Stimulated activated CD8-positive, alpha-beta memory T cell treated with anti-CD3 and anti-CD28 coated beads, Interleukin-15, amount 100 ng/mL, for 24 hours (primary cell): ENCODE measurements around the gene CRTC2.
"Not testable (repeated sequence)": the region's sequence is repeated elsewhere in the genome, so short reads cannot be mapped to it uniquely, and the experiment has no call there.

Experiments used
- DNase-seq: peaks from one replicate; pipeline ENCODE4 v3.0.0-alpha.2; 2020; ENCODE audit warnings: low read depth

CRTC2 gene

DNA sequence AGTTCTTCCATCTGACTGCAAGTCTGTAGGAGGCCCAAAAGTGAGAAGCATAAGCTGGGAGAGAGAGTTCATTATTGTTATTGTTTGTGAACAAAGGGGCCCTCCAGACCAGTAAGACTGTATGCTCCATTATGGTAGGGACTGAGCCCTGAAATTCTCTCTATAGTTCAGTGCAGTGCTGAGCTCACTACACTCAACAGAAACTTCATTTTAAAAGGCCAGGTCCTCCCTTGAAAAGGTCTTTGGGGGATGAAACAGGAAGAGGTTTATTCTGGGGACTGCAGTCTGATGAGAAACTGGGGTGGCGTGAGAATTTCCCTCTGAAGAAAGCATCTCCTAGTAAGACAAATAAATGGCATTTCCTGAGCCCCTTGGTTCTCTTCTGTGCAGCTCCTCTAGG, 30.2 kb downstream of the CRTC2 start:
- no peak for DNase-seq

DNA sequence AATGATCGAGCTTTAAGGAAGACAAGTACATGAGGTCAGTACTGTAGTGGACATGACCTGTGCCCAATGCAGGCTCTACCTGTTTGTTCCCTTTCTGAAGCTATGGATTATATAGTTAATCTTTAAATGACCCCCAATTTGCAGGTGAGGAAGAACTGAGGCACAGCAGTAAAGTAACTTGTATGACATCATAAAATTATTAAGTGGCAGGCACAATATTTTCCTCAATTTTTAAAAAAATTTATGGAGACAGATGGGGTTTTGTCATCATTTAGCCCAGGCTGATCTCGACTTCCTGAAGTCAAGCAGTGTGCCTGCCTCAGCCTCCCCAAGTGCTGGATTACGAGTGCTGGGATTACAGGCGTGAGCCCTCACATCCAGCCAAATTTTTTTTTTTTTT, 32.0 kb downstream of the CRTC2 start:
- no peak for DNase-seq

DNA sequence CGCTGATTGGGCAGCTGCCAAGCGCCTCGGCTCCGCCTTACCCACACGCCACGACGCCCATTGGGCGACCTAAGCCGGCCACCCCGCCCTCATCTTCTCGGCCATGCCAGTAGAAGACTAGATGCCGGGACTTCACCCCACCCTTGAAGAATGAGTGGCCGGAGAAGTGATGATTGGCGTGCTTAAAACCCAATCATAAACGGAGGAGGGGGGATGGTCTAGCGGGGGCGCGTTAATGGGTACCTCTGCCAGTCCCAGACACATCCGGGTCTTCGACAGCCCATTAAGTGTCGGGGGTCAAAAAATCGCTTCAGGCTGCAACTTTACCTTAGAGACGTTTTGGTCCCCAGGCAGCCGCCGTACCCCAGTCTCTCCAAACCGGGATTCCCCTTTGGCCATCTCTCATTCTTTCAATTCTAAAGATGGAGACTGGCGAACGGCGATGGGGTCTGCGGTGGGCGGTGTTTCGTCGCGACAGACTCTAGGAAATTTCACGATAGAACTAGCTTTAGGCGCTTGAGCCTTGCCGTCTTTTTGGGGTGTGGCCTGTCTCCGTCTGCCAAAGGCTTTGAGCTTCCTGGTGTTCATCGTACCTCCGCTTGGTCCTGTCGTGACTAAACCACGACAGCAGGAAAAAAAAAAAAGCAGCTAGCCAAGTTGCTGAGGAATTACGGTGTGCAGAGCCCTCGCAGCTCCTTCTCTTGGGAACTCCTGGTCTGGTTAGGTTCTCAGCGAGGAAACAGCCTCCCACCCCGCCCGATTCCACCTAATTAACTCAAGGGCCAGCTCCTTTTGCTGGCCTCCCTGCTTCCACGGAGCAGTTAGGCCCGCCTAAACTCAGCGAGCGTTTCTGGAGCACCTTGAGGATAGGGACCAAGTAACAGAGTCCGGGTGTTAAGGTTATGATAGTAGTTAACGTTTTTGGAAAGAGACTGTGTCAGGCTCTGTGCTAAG, 35.2 kb downstream of the CRTC2 start, which contains the start of gene GATAD2B:
Gene GATAD2B, minus strand, starts transcription at position 1 of the 954 bp plus-strand sequence. CDS start 94,625 bp downstream, outside the sequence.
- peak; percentile 90 for DNase-seq

DNA sequence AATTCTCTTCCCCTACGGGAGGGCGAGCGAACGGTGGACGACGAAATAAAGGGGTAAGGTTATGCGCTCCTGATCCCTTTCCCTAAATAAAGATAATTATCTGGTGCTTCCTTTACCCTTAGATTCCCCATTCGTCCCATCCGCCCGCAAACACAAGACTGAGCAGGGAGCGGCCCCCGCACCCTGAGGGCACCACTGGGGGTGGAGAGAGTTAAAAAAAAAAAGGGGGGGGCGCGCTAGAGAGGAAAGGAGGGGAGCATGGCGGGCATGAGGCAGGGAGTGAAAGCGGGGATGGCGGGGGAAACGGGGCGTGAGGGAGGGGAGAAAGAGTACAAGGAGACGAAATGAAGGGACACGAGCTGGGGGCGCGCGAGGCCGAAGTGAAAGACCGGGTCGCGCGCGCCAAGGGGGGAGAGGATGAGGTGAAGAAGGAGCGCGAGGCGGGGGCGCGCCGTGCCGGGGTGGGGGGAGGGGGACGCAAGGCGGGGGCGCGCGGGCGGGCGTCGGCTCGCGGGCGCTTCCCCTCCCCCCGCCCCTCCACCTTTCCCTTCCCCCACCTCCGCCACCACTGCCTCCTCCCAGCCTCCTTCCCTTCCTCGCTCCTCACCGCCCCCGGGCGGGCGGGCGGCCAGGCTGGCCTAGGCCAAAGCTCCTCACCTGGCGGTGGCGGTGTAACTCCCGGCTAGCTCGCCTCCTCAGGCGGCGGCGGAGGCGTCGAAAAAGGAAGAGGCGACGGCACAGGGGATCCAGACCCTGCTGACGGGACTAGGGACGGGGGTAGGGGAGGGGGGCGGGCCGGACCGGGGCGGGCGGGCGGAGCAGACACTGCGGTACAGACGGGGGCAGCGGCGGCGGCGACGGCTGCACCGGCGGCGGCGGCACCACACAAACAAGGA, 36.1 kb downstream of the CRTC2 start:
- DNase-seq = peak; percentile 38

DNA sequence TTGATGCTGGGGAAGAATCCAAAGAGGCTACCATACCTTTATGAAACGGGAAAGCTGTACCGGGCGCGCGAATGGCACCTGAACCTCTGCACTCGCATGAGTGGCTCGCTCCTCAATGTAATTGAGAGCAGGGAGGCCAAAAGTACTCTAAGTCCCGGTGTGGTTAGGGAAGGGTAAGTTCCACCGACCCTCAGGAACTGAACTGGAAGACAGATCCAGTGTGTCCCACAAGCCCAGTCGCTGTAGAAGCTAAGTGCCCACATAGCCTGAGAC, 36.7 kb downstream of the CRTC2 start:
- DNase-seq = no peak

DNA sequence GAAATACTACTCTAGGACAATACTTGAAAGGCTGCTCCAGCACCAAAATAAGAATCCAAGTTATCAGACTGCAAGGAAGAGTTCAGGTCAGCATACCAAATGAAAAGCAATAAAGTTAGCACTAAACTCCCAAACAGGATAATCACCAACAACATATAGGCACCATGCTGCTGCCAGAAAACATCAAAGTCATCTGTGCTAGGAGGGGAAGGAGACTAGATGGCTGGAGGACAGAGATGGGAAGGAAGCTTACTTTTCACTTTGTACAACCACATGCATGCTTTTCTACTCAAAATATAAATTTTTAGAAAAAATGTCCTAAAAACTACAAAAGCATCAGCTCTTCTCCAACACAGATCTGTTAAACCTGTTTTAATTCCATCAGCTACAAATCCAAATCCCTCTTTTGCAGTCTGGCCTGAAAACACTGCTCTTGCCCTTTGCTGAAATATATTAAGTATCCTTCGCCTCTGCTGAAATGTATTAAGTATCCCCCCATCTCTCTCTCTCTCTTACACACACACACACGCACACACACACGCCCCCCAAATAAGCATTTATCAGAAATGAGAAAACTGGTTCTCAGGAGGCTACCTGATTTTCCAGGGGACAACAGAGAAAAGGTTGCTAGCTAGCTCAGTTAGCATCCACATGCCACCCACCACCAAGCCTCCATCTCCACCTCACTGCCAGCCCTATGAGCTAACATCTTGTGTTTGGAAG, 37.2 kb downstream of the CRTC2 start:
- no peak for DNase-seq

DNA sequence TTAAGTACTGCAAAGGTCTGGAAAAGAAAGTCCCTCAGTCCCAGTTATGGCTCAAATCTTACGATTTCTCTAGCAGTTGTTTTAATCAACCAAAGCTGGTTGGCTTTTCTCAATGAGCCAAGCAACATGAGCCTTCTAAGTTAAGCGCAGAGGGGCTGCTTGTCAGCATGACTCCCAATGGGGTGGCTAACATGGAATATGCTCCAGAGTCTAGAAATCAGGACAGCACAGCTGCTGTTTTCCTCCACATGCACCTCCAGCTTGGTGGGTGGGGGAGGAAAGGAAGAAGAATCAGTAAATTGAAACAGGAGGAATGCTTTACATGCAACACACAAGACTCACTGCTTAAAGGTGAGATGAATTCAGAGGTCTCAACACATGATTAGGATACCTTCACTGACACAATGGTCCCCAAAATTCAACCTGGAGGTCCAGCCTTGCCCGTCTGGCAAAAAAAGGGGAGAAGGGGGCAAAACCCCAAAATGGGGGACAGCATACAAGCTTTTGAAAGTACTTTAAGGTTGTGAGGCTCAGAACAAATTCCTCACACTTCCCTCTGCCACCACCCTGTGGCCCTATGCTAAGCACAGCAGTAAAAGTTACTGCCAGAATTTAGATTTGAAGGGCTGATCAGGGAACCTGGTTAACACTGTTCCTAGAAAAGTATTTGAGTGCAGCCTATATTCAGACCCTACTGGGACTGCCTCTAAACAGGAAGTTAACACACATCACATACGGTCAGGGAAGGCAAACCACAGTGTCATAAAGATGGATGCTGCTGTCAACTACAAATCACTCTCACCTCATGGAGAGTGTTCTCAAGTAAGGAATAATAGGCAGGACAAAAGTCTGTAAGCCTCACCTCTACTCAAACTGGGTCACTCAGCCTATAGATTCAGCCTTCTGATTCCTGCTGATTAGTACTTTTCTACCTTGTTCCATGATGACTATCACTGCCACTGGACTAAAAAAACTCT, 38.2 kb downstream of the CRTC2 start:
- DNase-seq = no peak

DNA sequence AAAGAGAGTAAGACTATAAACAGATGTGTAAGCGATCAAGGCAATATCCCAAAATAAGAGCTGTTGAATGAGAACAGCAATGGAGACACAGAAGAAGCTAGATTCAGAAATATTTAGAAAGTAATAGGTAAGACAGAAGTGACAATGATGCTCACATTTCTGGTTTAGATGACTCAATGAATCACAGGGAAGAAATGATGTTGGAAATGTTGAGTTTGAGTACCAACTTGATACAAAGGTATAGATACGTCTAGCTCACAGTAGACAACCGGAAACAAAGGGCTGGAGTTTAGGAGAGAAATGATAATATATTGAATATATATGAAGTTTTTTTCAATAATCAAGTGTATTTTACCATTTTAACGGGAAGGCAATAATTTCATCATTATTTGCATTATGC, 42.1 kb downstream of the CRTC2 start:
- no peak for DNase-seq

DNA sequence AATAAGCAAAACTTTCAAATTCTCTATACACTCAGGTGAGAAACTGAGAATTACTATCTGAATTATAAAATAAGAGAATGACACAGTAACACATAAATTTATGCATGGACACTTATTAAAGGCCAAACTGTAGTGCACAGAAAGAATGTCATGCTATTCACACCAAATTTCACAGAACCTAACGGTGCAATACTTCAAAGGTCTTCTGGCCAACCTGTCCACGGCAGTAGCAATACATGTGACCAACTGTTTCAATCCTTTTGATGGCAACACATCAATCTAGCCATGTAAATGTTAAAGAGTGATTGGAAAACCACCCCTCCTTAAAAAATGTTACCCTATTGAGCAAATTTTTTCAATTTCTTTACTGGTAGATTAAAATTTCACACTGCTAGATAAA, 46.1 kb downstream of the CRTC2 start:
- no peak for DNase-seq

DNA sequence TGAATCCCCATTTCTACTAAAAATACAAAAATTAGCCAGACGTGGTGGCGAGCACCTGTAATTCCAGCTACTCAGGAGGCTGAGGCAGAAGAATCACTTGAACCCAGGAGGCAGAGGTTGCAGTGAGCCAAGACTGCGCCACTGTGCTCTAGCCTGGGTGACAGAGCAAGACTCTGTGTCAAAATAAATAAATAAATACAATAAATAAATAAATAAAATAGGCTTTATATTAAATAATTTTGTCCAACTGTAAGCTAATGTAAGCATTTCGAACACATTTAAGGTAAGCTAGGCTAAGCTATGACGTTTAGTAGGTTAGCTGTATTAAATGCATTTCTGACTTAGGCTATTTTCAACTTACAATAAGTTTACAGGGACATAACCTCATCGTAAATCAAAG, 47.9 kb downstream of the CRTC2 start:
- DNase-seq = not testable (repeated sequence)

DNA sequence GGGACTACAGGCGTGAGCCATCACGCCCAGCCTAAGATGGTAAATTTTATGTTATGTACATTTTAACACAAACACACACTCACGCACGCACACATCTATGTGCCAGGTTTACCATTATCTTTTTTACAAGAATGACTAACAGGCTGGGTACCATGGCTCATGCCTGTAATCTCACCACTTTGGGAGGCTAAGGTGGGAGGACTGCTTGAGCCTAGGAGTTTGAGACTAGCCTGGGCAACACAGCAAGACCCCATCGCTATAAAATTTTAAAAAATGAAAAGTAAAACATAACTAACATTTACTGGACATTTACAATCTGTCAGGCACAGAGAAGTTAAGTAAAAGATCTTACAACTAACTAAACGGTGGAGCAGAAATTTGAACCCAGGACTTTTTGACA, 50.3 kb downstream of the CRTC2 start:
- no peak for DNase-seq

DNA sequence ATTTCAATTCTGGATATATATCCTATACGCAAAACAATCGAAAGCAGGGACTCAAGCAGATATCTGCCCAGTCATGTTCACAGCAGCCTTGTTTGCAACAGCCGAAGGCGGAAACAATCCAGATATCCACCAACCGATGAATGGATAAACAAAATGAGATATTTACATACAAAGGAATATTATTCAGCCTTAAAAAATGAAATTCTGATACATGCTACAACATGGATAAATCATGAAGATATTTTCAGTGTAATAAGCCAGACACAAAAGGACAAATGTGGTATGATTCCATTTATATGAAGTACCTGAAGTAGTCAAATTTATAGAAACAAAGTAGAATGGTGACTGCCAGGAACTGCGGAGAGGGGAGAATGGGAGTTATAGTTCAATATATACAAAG, 51.3 kb downstream of the CRTC2 start:
- no peak for DNase-seq

DNA sequence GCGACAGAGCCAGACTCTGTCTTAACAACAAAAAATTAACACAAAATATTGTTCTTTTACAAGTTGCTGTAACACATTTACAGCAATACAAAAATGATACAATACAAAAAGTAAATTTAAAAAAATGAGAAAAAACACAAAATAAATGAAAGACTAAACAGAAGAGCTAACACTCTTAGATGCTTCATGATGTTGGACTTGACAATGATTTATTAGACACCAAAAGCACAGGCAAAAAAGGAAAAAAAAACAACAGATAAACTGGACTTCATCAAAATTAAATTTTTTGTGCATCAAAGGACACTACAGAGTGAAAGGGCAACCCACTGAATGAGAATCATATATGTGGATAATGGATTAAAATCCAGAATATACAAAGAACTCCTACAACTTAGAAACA, 52.0 kb downstream of the CRTC2 start:
- DNase-seq = no peak

DNA sequence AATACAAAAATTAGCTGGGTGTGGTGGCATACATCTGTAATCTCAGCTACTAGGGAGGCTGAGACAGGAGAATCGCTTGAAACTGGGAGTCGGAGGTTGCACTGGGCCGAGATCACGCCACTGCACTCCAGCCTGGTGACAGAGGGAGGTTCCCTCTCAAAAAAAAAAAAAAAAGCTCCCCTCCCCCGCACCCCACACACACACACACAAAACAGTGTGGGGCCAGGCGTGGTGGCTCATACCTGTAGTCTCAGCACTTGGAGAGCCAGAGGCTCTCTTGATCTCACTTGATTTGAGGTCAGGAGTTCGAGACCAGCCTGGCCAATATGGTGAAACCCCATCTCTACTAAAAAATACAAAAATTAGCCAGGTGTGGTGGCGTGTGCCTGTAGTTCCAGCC, 52.5 kb downstream of the CRTC2 start:
- DNase-seq = not testable (repeated sequence)

DNA sequence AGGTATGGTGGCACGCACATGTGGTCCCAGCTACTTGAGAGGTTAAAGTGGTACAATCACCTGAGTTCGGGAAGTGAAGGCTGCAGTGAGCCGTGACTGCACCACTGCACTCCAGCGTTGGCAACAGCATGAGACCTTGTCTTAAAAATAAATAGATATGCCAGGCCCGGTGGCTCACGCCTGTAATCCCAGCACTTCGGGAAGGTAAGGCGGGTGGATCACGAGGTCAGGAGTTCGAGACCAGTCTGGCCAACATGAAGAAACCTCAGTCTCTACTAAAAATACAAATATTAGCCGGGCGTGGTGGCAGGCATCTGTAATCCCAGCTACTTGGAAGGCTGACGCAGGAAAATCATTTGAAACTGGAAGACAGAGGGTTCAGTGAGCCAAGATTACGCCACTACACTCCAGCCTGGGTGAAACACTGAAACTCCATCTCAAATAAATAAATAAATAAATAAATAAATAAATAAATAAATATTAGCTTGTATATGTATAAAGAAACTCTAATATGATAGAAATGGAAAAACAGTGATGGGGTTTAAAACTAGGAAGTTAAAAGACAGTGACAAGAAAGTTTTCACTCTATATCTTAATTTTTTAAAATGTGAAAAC, 54.5 kb downstream of the CRTC2 start:
- DNase-seq = no peak

DNA sequence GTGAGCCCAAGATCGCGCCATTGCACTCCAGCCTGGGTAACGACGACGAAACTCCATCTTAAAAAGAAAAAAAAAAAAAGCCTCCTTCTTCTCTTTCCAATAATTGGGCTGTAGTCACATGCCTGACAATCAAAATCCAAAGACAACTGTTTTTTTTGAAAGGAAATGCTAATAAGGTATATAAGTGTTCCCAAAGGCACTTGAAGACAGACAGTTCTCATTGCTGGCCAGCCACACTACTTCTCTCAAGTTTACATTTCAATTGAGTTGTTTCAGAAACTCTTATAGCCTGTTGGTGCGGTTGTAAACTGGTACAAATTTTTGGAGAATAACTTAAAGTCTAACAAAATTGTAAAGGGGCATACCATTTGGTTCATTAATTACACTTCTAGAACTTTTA, 58.9 kb downstream of the CRTC2 start:
- no peak for DNase-seq
